PFSK-1 (cell line): Measurements from ENCODE around the gene IFT80.

ENCODE experiments used
- FOXP2 ChIP-seq: optimal IDR thresholded peaks from 2 replicates; pipeline ENCODE3; 2011; ENCODE audit warnings: borderline replicate concordance, control low read depth, inconsistent platforms; ENCODE audit not compliant: insufficient read depth; ENCODE audit errors: extremely low read length, extremely low read depth
- POLR2AphosphoS5 ChIP-seq: IDR thresholded peaks from 2 replicates; pipeline ENCODE4 v1.6.1; 2012; ENCODE audit warnings: low read depth, mild to moderate bottlenecking, control low read depth, low read length, moderate library complexity
- REST ChIP-seq, 2 experiments: IDR thresholded peaks; 2 replicates each; pipeline versions ENCODE4 v1.6.1 to v1.8.0; 2011 to 2012; ENCODE audit warnings: low read depth in 2 of 2, low read length in 2 of 2, control low read depth in 1 of 2, inconsistent platforms in 1 of 2, mild to moderate bottlenecking in 1 of 2, moderate library complexity in 1 of 2; ENCODE audit not compliant: insufficient read depth in 1 of 2
- SIN3A ChIP-seq: IDR thresholded peaks from 2 replicates; pipeline ENCODE4 v1.6.1; 2012; ENCODE audit warnings: mild to moderate bottlenecking, low read length, moderate library complexity, borderline replicate concordance; ENCODE audit not compliant: insufficient read depth

GRCh38 chr3:160257606-160258005 is 141.4 kb downstream of the IFT80 start:
- TF ChIP-seq POLR2AphosphoS5 (no peak), SIN3A (no peak), REST (IDR thresholded peaks at IDR 0.05; ENCODE audit: insufficient read depth in 1 of 2, low read depth in 2 of 2, low read length in 2 of 2) (no peak), FOXP2 (no peak)
